Ishikawa (cell line): ENCODE results near the gene IGF1R.

Experiments used
- CEBPB ChIP-seq: IDR thresholded peaks from 2 replicates; pipeline ENCODE4 v1.6.1; 2012
- CREB1 ChIP-seq: IDR thresholded peaks from 2 replicates; pipeline ENCODE4 v1.6.1; 2012; ENCODE audit warnings: low read depth
- EGR1 ChIP-seq: IDR thresholded peaks from 2 replicates; pipeline ENCODE4 v1.6.1; 2012
- EP300 ChIP-seq: IDR thresholded peaks from 2 replicates; pipeline ENCODE4 v1.6.1; 2012; ENCODE audit warnings: borderline replicate concordance
- MAX ChIP-seq: IDR thresholded peaks from 2 replicates; pipeline ENCODE4 v1.6.1; 2012
- RAD21 ChIP-seq: IDR thresholded peaks from 2 replicates; pipeline ENCODE4 v1.6.1; 2012; ENCODE audit warnings: low read depth
- TCF12 ChIP-seq: IDR thresholded peaks from 2 replicates; pipeline ENCODE4 v1.6.1; 2012; ENCODE audit warnings: low read depth
- USF1 ChIP-seq: IDR thresholded peaks from 2 replicates; pipeline ENCODE4 v1.6.1; 2012

DNA sequence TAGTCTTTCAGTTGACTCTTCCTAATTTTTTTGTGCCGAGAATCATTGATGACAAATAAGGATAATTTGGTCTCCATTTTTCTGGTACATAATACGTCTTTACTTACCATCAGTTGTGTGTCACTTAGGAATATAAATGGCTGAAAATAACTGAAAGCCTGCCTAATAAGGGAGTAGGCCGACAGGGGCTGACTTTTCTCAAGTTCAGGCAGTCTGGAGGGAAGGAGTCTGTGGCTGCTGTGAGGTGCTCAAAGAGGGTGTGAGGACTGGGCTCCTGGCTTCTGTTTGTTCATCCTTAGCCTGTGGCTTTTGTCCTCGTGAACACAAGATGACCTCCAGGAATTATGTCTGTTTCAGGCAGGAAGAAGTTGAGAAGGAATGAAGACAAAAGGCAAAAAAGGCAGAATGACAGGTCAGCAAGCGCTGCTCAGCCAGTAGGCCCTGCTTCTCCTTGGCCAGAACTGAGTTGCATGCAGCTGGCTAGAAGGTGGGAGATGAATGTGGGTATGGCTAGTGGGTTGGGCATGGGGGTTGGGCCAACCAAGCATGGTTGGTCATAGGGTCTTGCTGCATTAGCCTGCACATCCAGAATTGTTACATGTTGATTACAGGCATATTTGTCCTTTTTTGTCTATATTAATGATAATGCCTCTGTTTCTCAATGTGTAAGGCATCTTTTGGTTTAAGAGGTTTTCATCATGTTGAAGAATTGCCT lies 29.2 kb downstream of the IGF1R start:
- TF ChIP-seq TCF12 (no peak), CREB1 (no peak), EP300 (no peak), CEBPB (no peak), MAX (no peak), EGR1 (no peak), USF1 (no peak), RAD21 (no peak)
